KMS-11 (cell line): ENCODE measurements around the gene SOX5.

Experiments used
- H2AFZ ChIP-seq: fragments of 200-600 bp; sonication (generic); 2 replicates; pipeline ENCODE4 v1.6.1; 2016; ENCODE audit warnings: antibody characterized with exemption, mixed run types, low read depth
- H3K27ac ChIP-seq: fragments of 200-600 bp; sonication (generic); 2 replicates; pipeline ENCODE4 v1.6.1; 2016; ENCODE audit warnings: mild to moderate bottlenecking, mixed run types
- H3K27me3 ChIP-seq: fragments of 200-600 bp; sonication (generic); 2 replicates; pipeline ENCODE4 v1.6.1; 2017; ENCODE audit warnings: mild to moderate bottlenecking, low read depth, mixed run types, moderate library complexity; ENCODE audit not compliant: insufficient read depth
- H3K36me3 ChIP-seq: fragments of 200-600 bp; sonication (generic); 2 replicates; pipeline ENCODE4 v1.6.1; 2017; ENCODE audit warnings: mild to moderate bottlenecking, mixed run types; ENCODE audit not compliant: insufficient read depth
- H3K4me1 ChIP-seq: fragments of 200-600 bp; sonication (generic); 2 replicates; pipeline ENCODE4 v1.6.1; 2016; ENCODE audit warnings: mild to moderate bottlenecking, low read depth, mixed run types; ENCODE audit not compliant: poor library complexity, severe bottlenecking
- H3K4me2 ChIP-seq: fragments of 200-600 bp; sonication (generic); 2 replicates; pipeline ENCODE4 v1.7.0; 2016; ENCODE audit warnings: mild to moderate bottlenecking, mixed run types
- H3K4me3 ChIP-seq: fragments of 200-600 bp; sonication (generic); IDR thresholded peaks from 2 replicates; pipeline ENCODE4 v1.6.1; 2017; ENCODE audit warnings: low read depth, low read length, mixed read lengths; ENCODE audit not compliant: insufficient read depth
- H3K79me2 ChIP-seq: fragments of 200-600 bp; sonication (generic); 2 replicates; pipeline ENCODE4 v1.6.1; 2016; ENCODE audit warnings: low read depth, mixed run types; ENCODE audit not compliant: insufficient read depth
- H3K9ac ChIP-seq: fragments of 200-600 bp; sonication (generic); 2 replicates; pipeline ENCODE4 v1.6.1; 2016; ENCODE audit warnings: mild to moderate bottlenecking, mixed run types
- H4K20me1 ChIP-seq: fragments of 200-600 bp; sonication (generic); 2 replicates; pipeline ENCODE4 v1.6.1; 2016; ENCODE audit warnings: mild to moderate bottlenecking, mixed run types; ENCODE audit not compliant: insufficient read depth
- TF ChIP-seq, protein P1 (sequence below): fragments of 200-600 bp; sonication (generic); conservative IDR thresholded peaks from 2 replicates; pipeline ENCODE4 v1.6.1; 2017; ENCODE audit warnings: low read depth, mild to moderate bottlenecking, antibody characterized with exemption, low read length, moderate library complexity, mixed read lengths

The SOX5 gene

DNA sequence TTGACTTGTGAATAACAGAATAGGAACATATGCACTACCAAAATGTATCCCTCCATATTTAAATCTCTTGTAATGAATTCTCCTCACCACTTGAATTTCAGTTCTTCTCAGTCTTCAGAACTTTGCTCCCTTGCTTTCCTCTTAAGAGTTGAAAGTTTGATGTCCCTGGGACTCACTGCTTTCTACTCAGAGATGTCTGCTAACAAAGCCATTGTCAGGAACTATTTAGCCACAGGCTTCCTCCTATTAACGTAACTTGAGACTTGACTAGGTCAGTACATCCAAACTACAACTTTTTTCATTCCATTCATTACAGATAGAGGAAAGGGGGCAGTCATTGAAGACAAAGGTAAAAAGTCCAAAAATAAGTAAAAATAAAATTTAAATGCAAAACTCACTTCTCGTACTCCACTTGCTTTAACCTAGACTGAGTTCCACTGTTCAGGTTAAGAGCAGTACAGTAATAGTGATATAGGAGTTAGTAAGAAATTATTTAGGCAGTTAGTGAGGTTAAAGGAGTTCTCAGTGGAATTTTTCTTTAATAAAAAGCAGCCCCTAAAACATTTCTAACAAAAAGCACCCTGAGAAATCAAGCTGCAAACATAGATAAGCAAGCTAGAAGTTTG, 364.2 kb downstream of the SOX5 start:
- no peak overlapping the region for H3K4me3 ChIP-seq
- no peak overlapping the region for H2AFZ ChIP-seq
- no peaks in the 10 kb centered on the region for H4K20me1 ChIP-seq
- no peaks in the 10 kb centered on the region for H3K27me3 ChIP-seq
- H3K4me1 ChIP-seq, result no peaks in the 10 kb centered on the region
- H3K9ac ChIP-seq, result no peak overlapping the region
- no peak overlapping the region for H3K27ac ChIP-seq
- H3K79me2 ChIP-seq, result no peaks in the 10 kb centered on the region
- no peak overlapping the region for H3K4me2 ChIP-seq
- H3K36me3 ChIP-seq, result no peaks in the 10 kb centered on the region
- TF ChIP-seq, protein P1, sequence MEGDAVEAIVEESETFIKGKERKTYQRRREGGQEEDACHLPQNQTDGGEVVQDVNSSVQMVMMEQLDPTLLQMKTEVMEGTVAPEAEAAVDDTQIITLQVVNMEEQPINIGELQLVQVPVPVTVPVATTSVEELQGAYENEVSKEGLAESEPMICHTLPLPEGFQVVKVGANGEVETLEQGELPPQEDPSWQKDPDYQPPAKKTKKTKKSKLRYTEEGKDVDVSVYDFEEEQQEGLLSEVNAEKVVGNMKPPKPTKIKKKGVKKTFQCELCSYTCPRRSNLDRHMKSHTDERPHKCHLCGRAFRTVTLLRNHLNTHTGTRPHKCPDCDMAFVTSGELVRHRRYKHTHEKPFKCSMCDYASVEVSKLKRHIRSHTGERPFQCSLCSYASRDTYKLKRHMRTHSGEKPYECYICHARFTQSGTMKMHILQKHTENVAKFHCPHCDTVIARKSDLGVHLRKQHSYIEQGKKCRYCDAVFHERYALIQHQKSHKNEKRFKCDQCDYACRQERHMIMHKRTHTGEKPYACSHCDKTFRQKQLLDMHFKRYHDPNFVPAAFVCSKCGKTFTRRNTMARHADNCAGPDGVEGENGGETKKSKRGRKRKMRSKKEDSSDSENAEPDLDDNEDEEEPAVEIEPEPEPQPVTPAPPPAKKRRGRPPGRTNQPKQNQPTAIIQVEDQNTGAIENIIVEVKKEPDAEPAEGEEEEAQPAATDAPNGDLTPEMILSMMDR, result no peak

DNA sequence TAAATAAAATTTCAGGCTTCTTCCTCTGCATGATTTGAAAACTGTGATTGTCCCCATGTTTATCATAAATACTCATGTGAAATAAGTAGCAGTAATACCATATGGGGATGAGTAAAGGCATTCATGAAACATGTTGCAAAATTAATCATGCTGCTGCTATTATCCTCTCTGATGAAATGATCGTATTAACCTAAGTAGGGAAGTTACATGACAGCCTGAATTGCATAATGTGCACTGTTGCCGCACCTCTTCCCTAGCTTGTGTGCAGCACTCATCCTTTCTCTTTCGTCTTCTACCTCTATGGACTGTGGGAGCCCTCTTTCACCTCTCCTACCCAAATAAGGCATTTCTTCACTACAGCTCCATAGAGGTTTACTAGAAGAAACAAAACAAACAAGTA, 367.6 kb downstream of the SOX5 start:
- TF ChIP-seq, protein P1, result no peak
- Histone ChIP-seq H3K4me1 (no peaks in the 10 kb centered on the region), H2AFZ (no peak overlapping the region), H4K20me1 (no peaks in the 10 kb centered on the region), H3K4me2 (no peak overlapping the region), H3K9ac (no peak overlapping the region), H3K27ac (no peak overlapping the region), H3K27me3 (no peaks in the 10 kb centered on the region), H3K36me3 (no peaks in the 10 kb centered on the region), H3K79me2 (no peaks in the 10 kb centered on the region), H3K4me3 (no peak overlapping the region)

- no peaks in the 10 kb centered on the region for H3K4me1 ChIP-seq
- no peaks in the 10 kb centered on the region for H3K27me3 ChIP-seq
- no peaks in the 10 kb centered on the region for H4K20me1 ChIP-seq
- H3K27ac ChIP-seq, result no peak overlapping the region
- H3K79me2 ChIP-seq, result no peaks in the 10 kb centered on the region
- H2AFZ ChIP-seq, result no peak overlapping the region
- TF ChIP-seq, protein P1, result no peak
- no peak overlapping the region for H3K4me3 ChIP-seq
- H3K4me2 ChIP-seq, result no peak overlapping the region
- H3K36me3 ChIP-seq, result no peaks in the 10 kb centered on the region
- H3K9ac ChIP-seq, result no peak overlapping the region
Observed at GRCh38 chr12:23579257-23579656, 370.2 kb downstream of the SOX5 start.

GRCh38 chr12:23576372-23576771, 373.1 kb downstream of the SOX5 start:
- H3K4me1 ChIP-seq, result no peaks in the 10 kb centered on the region

More at GRCh38 chr12:23576372-23576771, 373.1 kb downstream of the SOX5 start:
- Histone ChIP-seq H3K36me3 (no peaks in the 10 kb centered on the region), H4K20me1 (no peaks in the 10 kb centered on the region), H3K9ac (no peak overlapping the region), H3K27ac (no peak overlapping the region), H2AFZ (no peak overlapping the region), H3K4me2 (no peak overlapping the region), H3K4me3 (no peak overlapping the region), H3K27me3 (no peaks in the 10 kb centered on the region), H3K79me2 (no peaks in the 10 kb centered on the region)
- TF ChIP-seq, protein P1, result no peak
